Bronchial epithelial cell (primary cell): ENCODE results near the gene SYT7. TPM values are rescaled to one million over a fixed set of nuclear protein-coding genes. Genes with fewer than 3 reads are reported as not detected.
A peak's percentile ranks its signal among the peaks of the same experiment; 100 is the strongest.
"Not testable (repeated sequence)": the region's sequence is repeated elsewhere in the genome, so short reads cannot be mapped to it uniquely, and the experiment has no call there.

Experiments used
- DNase-seq: peaks from one replicate; pipeline ENCODE4 v3.0.0-alpha.2; 2010; ENCODE audit warnings: low read depth
- FAIRE-seq: peaks from 2 replicates; lab custom pipeline; 2011; peaks lifted over from hg19 to GRCh38; lab: Jason Lieb, UNC
- H3K27me3 ChIP-seq: 2 replicates; pipeline ENCODE4 v1.5.1; 2011; ENCODE audit warnings: low read length; ENCODE audit not compliant: control insufficient read depth, insufficient read depth
- H3K36me3 ChIP-seq: 2 replicates; pipeline ENCODE4 v1.5.1; 2011; ENCODE audit warnings: low read length; ENCODE audit not compliant: control insufficient read depth, insufficient read depth
- H3K4me3 ChIP-seq: 2 replicates; pipeline ENCODE4 v1.5.1; 2011; ENCODE audit warnings: mild to moderate bottlenecking, low read depth, low read length, control low read depth
- total RNA-seq: library from RNA; depleted of rRNA; stranded (reverse); fragments of >200 nt; gene quantifications from 2 replicates; pipeline ENCODE4 v1.2.1, GENCODE V29; 2014
- TF ChIP-seq, protein P1 (sequence below): IDR thresholded peaks from 2 replicates; pipeline ENCODE4 v1.5.1; 2011; ENCODE audit warnings: mild to moderate bottlenecking, moderate library complexity, low read length, control low read depth, inconsistent platforms; ENCODE audit not compliant: insufficient read depth, severe bottlenecking

The SYT7 gene
- total RNA-seq, 1 donor from 2014 or later: 21.1 TPM

DNA sequence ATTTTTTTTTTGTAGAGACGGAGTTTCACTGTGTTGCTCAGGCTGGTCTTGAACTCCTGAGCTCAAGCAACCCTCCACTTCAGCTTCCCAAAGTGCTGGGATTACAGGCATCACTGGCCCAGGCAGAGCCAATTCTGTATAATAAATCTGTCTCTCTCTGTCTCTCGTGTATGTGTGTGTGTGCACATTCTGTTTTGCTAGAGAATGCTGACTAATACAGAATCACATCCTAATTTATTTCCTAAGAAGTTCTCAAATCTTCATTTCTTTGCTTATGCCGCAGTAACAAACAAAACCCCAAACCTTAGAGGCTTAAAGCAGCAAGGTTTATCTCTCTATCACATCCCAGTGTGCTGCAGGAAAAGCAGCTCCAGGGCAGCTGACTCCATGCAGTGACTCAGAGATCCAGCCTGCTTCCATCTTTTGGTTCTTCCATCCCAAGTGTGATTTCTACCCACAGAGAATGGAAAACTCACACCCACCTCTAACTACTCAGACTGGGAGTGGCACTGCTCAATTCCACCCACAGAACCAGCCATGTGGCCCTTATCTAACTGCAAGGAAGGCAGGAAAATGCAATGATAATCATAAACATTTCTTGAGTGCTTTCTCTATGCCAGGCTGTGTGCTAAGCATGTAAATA lies 107.4 kb downstream of the SYT7 start:
- FAIRE-seq (no peak), DNase-seq (peak; percentile 78)
- Histone ChIP-seq H3K36me3 (peaks cover 5% of the 10 kb centered on the region), H3K4me3 (no peak overlapping the region), H3K27me3 (peaks cover 1% of the 10 kb centered on the region)
- TF ChIP-seq, protein P1, sequence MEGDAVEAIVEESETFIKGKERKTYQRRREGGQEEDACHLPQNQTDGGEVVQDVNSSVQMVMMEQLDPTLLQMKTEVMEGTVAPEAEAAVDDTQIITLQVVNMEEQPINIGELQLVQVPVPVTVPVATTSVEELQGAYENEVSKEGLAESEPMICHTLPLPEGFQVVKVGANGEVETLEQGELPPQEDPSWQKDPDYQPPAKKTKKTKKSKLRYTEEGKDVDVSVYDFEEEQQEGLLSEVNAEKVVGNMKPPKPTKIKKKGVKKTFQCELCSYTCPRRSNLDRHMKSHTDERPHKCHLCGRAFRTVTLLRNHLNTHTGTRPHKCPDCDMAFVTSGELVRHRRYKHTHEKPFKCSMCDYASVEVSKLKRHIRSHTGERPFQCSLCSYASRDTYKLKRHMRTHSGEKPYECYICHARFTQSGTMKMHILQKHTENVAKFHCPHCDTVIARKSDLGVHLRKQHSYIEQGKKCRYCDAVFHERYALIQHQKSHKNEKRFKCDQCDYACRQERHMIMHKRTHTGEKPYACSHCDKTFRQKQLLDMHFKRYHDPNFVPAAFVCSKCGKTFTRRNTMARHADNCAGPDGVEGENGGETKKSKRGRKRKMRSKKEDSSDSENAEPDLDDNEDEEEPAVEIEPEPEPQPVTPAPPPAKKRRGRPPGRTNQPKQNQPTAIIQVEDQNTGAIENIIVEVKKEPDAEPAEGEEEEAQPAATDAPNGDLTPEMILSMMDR: no peak

DNA sequence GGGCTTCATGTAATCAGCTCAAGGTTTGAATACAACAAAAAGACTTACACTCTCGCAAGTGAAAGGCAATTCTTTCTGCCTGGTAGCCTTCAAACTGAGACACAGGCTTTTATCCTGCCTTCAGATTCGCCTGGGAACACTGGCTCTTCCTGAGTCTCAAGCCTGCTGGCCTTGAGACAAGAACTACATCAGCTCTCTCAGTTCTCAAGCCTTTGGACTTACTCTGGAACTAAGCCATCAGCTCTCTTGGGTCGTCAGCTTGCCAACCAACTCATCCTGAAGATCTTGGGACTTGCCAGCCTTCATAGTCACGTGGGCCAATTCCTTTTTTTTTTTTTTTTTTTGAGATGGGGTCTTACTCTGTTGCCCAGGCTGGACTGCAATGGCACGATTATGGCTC lies 108.0 kb downstream of the SYT7 start:
- Histone ChIP-seq H3K36me3 (peaks cover 5% of the 10 kb centered on the region), H3K4me3 (no peak overlapping the region), H3K27me3 (no peaks in the 10 kb centered on the region)
- FAIRE-seq (no peak), DNase-seq (no peak)
- TF ChIP-seq, protein P1: no peak

DNA sequence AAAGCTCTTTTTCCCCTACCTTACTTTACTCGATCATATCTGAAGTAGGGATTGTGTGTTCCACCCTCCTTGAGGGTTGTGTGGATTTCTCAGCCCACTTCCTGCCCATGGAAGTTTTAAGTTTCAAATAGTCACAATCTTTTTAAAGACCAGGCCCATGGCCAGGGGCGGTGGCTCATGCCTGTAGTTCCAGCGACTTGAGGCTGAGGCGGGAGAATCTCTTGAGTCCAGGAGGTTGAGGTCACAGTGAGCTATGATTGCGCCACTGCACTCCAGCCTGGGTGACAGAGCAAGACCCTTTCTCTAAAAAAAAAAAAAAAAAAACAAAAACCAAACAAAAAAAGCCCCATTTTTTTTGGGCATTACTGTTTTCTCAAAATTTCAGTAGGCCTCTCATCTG lies 108.6 kb downstream of the SYT7 start:
- DNase-seq (no peak), FAIRE-seq (no peak)
- H3K4me3 ChIP-seq: no peak overlapping the region
- TF ChIP-seq, protein P1: no peak
- H3K36me3 ChIP-seq: peaks cover 5% of the 10 kb centered on the region
- no peaks in the 10 kb centered on the region for H3K27me3 ChIP-seq

DNA sequence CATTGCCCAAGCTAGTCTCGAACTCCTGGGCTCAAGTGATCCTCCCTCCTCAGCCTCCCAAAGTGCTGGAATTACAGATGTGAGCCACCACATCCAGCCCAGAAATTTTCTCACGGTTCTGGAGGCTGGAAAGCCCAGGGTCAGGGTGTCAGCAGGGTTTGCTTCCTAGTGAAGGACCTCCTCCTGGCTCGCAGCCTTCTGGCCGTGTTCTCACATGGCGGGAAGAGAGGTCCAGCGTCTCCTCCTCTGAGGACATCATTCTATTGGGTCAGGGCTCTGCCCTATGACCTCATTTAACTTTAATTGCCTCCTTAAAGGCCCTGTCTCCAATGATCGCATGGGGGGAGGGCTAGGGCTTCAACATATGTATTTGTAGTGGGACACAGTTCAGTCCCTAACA lies 112.9 kb downstream of the SYT7 start:
- TF ChIP-seq, protein P1: no peak
- peaks cover 5% of the 10 kb centered on the region for H3K36me3 ChIP-seq
- FAIRE-seq: no peak
- H3K27me3 ChIP-seq: no peaks in the 10 kb centered on the region
- DNase-seq: no peak
- H3K4me3 ChIP-seq: no peak overlapping the region

DNA sequence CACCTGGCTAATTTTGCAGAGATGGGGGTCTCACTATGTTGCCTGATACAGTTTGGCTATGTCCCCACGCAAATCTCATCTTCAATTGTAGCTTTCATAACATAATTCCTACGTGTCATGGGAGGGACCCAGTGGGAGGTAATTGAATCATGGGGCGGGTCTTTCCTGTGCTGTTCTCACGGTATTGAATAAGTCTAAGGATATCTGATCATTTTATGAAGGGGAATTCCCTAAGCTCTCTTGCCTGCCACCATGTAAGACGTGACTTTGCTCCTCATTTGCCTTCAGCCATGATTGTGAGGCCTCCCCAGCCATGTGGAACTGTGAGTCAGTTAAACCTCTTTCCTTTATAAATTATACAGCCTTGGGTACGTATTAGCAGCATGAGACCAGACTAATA lies 113.3 kb downstream of the SYT7 start:
- H3K27me3 ChIP-seq, H3K4me3 ChIP-seq, H3K36me3 ChIP-seq, FAIRE-seq: not testable (repeated sequence)
- DNase-seq: peak; percentile 25

Other genes with a start within 250 kb of the SYT7 start
- gene DDB1, start 248.0 kb downstream of the SYT7 start, total RNA-seq: 154 and 228 TPM in 2 replicates
- 22.3 and 22.9 TPM in 2 replicates for gene TKFC, start 247.8 kb downstream of the SYT7 start, total RNA-seq
- gene CYB561A3, start 219.2 kb downstream of the SYT7 start, total RNA-seq: 30.8 and 36.1 TPM in 2 replicates
- gene TMEM138, start 218.7 kb downstream of the SYT7 start, total RNA-seq: 10.0 and 12.7 TPM in 2 replicates
- gene TMEM216, start 188.5 kb downstream of the SYT7 start, total RNA-seq: 6.1 and 9.2 TPM in 2 replicates
- 10.8 and 11.9 TPM in 2 replicates for gene CPSF7, start 151.1 kb downstream of the SYT7 start, total RNA-seq
- 35.3 and 51.3 TPM in 2 replicates for gene SDHAF2, start 151.0 kb downstream of the SYT7 start, total RNA-seq
- under 0.01 TPM in 1 of 2 replicates, not detected in the other for gene LRRC10B, start 72.3 kb downstream of the SYT7 start, total RNA-seq
- under 0.01 and 0.13 TPM in 2 replicates for gene DAGLA, start 99.3 kb upstream of the SYT7 start, total RNA-seq
- under 0.01 and 0.13 TPM in 2 replicates for gene MYRF, start 171.6 kb upstream of the SYT7 start, total RNA-seq
- 61.3 and 159 TPM in 2 replicates for gene TMEM258, start 211.5 kb upstream of the SYT7 start, total RNA-seq
- 5.9 and 9.7 TPM in 2 replicates for gene FEN1, start 211.8 kb upstream of the SYT7 start, total RNA-seq
- 23.2 and 46.9 TPM in 2 replicates for gene FADS1, start 235.9 kb upstream of the SYT7 start, total RNA-seq
- gene FADS2, start 247.2 kb upstream of the SYT7 start, total RNA-seq: 15.2 and 34.2 TPM in 2 replicates